Stimulated activated CD8-positive, alpha-beta memory T cell treated with anti-CD3 and anti-CD28 coated beads, Interleukin-12 subunit alpha, Interleukin-12 subunit beta, amount 100 ng/mL, for 24 hours (primary cell): ENCODE results near the gene UGT2B28.
"Not testable (repeated sequence)": the region's sequence is repeated elsewhere in the genome, so short reads cannot be mapped to it uniquely, and the experiment has no call there.

Experiments used
- DNase-seq: peaks from one replicate; pipeline ENCODE4 v3.0.0-alpha.2; 2020; ENCODE audit errors: extremely low read depth

The UGT2B28 gene

DNA sequence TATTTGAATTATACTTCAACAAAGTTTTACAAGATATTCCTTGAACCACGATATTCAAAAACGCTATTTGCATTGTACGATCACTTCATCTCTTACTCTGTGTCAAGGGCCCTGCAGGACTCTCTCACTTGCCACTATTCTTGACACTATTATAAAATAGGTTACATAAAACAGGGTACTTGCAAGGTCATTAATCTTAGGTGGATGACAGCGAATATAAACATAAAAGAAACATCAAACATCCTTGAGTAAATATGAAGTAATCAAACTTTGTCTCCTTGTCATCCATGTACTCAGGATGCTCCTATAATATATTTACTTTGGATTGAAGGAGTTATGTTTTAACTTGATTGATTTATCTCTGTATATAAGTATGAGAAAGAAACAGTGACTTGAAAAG lies at the start of gene UGT2B28:
Gene UGT2B28 (plus strand): TSS at position 395 of the 400 bp plus-strand sequence. CDS start 26 bp downstream, outside the sequence.
- DNase-seq = not testable (repeated sequence)

- DNase-seq = no peak
Observed at GRCh38 chr4:69239092-69239491, 41.2 kb upstream of the UGT2B28 start.

- no peak for DNase-seq
Observed at GRCh38 chr4:69239557-69240168, 40.6 kb upstream of the UGT2B28 start.

GRCh38 chr4:69240787-69241186 lies 39.5 kb upstream of the UGT2B28 start:
- not testable (repeated sequence) for DNase-seq

- DNase-seq = not testable (repeated sequence)
Observed at GRCh38 chr4:69241746-69242145, 38.5 kb upstream of the UGT2B28 start.

- not testable (repeated sequence) for DNase-seq
Observed at GRCh38 chr4:69242562-69243240, 37.6 kb upstream of the UGT2B28 start.

GRCh38 chr4:69250884-69251283 lies 29.4 kb upstream of the UGT2B28 start:
- DNase-seq = not testable (repeated sequence)

- DNase-seq = not testable (repeated sequence)
Observed at GRCh38 chr4:69253147-69253772, 27.0 kb upstream of the UGT2B28 start.

- DNase-seq = not testable (repeated sequence)
Observed at GRCh38 chr4:69268612-69269011, 11.7 kb upstream of the UGT2B28 start.

DNA sequence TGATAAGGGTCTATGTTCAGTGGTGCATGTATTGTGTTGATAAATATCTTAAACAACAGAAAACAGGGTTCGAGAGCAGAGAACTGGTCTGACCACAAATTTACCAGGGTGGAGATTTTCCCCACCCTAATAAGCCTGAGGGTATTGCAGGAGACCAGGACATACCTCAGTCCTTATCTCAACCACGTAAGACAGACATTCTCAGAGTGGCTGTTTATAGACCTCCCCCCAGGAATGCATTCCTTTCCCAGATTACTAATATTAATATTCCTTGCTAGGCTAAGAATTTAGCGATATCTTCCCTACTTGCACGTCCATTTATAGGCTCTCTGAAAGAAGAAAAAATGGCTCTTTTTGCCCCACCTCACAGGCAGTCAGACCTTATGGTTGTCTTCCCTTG lies 16.1 kb downstream of the UGT2B28 start:
- not testable (repeated sequence) for DNase-seq

GRCh38 chr4:69308426-69309033 lies 28.3 kb downstream of the UGT2B28 start:
- not testable (repeated sequence) for DNase-seq

DNA sequence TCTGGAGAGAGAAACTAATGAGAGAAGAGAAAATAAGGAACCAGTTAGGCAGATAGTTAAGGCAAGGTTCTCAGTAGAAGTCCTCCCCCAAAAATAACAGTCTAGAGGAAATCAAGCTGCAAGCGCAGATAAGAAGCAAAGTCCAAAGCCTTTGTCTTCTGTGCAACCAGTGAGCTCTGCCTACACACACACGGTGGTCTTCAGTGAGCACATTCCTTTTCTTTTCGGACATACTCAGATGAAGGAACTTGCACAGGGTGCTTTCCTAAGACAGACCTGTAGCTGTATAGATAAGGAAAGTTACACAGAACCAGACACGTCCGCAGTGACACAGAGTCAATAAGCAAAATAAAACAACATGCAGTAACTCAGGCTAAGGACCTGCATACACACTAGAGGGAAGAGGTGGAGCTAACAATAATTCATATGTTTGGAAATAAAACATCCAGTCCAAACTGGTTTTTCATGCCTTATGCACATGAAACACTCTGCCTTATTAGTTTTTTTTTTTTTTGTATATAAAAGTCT lies 29.3 kb downstream of the UGT2B28 start:
- DNase-seq = not testable (repeated sequence)

DNA sequence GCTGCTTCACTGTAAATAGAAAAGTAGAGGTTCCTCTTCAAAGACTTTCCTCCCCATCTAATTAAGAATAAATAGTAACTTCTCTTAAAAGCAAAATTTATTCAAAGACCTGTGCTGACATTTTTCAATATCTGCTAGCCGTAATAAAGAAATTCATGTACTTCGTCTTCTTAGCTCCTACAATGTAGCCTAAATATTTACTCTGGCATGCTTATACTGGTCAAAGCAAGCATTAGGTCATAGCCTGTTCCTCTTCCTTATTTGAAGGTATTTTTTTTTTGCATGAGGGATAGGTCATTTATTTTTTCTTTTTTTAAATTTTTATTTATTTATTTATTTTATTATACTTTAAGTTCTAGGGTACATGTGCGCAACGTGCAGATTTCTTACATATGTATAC lies 30.0 kb downstream of the UGT2B28 start:
- DNase-seq = not testable (repeated sequence)

DNA sequence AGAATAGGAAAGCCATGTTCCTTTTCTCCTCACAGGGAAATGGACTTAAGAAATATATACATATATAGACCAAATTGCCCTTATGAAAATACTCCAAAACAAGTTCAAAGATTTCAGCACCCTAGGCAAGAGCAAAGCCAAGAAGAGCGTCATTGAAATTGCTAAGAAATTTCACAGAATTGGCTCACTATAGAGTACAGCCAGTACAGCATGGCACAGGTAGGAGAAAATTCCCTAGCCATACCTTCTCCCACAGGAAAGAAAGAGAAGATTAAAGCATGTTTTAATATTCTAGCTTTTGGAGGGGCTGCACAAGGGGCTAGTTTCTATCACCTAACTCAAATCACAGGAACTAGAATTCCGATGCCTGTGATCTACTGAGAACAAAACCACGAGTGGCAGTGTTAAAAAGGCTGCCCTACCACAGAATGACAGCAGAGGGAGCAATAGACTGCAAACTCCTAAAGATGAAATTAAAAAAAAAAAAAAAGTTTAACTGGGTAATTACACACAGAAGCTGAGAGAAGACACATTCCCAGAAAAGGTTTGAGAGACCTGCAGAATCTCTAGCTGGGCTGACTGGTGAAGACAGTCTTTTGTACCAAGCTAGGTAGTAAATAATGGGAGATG lies 37.5 kb downstream of the UGT2B28 start:
- not testable (repeated sequence) for DNase-seq

DNA sequence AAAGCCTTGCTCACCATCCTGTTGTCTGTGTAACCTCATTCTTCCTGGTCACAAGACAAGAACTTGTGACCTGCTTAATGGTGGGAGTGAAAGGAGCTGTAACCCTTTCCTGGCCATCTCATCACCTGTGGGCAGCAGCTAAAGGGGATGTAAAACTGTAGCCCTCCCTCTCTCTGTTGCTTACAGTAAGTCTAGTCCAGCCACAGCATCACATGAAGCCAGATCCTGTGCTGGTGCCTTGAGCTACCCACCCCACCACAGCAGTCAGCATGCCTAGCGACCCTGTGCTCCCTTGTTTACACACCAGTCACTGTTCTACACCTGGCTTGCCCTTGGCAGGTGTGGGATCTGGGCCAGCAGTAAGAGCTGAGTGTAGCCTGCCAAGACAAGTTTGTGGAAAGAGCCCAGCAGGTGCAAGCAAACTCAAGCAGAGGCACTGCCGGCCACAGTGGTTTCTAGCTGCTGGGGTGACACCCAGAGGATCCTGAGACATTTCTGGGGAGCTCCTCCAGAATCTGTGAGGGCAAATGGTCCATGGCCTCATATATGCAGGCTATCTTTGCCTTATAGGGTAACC lies 41.0 kb downstream of the UGT2B28 start:
- no peak for DNase-seq

DNA sequence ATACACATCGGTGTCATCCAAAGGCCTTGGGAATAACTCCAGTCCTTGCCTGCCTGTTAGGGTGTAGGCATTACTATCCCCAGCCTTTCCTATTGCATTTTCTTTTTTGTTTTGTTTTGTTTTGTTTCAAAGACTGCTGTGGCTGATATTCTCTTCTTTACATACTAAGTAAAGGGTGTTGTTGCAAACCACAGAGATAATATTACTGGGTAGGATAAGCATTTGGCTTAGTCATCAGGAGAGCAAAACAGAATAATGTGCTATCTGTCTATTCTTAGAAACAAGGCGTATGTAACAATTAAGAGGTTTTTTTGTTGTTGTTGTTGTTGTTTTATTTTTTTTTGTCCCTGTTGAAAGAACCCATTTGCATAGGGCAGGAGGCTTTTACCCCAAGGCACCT lies 41.8 kb downstream of the UGT2B28 start:
- no peak for DNase-seq

GRCh38 chr4:69323284-69323683 lies 43.0 kb downstream of the UGT2B28 start:
- DNase-seq = no peak

GRCh38 chr4:69330345-69331047 lies 50.2 kb downstream of the UGT2B28 start:
- no peak for DNase-seq

GRCh38 chr4:69331304-69331703 lies 51.0 kb downstream of the UGT2B28 start:
- DNase-seq = not testable (repeated sequence)

- DNase-seq = not testable (repeated sequence)
Observed at GRCh38 chr4:69335485-69335884, 55.2 kb downstream of the UGT2B28 start.

DNA sequence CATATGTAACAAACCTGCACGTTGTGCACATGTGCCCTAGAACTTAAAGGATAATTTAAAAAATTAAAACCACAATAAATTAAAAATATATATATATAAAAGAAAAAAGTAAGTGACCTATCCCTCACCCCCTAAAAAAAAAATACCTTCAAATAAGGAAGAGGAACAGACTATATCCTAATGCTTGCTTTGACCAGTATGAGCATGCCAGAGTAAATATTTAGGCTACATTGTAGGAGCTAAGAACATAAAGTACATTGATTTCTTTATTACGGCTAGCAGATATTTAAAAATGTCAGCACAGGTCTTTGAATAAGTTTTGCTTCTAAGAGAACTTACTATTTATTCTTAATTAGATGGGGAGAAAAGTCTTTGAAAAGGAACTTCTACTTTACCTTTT lies 62.8 kb downstream of the UGT2B28 start:
- not testable (repeated sequence) for DNase-seq
